Hematopoietic multipotent progenitor cell treated with erythropoietin and hydrocortisone succinate and interleukin-3 and kit ligand, for 8 days (in vitro differentiated cells): ENCODE data around the gene CABP4.

ENCODE experiments used
- DNase-seq: peaks from one replicate; pipeline ENCODE4 v3.0.0-alpha.2; 2015

CABP4 gene

GRCh38 chr11:67499808-67500483 lies 44.8 kb downstream of the CABP4 start:
- no peak for DNase-seq

- no peak for DNase-seq
Measured at GRCh38 chr11:67500484-67500821, 45.3 kb downstream of the CABP4 start.

GRCh38 chr11:67500831-67501715 lies 45.9 kb downstream of the CABP4 start:
- DNase-seq: no peak

GRCh38 chr11:67501854-67502253 lies 46.7 kb downstream of the CABP4 start:
- no peak for DNase-seq

- no peak for DNase-seq
Measured at GRCh38 chr11:67502328-67502979, 47.3 kb downstream of the CABP4 start.

GRCh38 chr11:67503119-67504004 lies 48.2 kb downstream of the CABP4 start:
- DNase-seq: no peak

GRCh38 chr11:67504005-67504949 lies 49.1 kb downstream of the CABP4 start:
- no peak for DNase-seq

GRCh38 chr11:67504950-67505581 lies 49.9 kb downstream of the CABP4 start, which contains the start of gene PITPNM1:
Gene PITPNM1 (minus strand): TSS chr11:67505363. CDS start chr11:67504180, 1,183 bp downstream.
- DNase-seq: peak; percentile 16

- DNase-seq: peak; percentile 95
Measured at GRCh38 chr11:67505605-67506396, 50.6 kb downstream of the CABP4 start.

GRCh38 chr11:67506426-67507051 lies 51.4 kb downstream of the CABP4 start:
- DNase-seq: no peak

- no peak for DNase-seq
Measured at GRCh38 chr11:67507242-67507863, 52.2 kb downstream of the CABP4 start.

- DNase-seq: peak; percentile 99
Measured at GRCh38 chr11:67507864-67508485, 52.8 kb downstream of the CABP4 start, which contains the start of gene CDK2AP2. Gene CDK2AP2 (minus strand): TSS chr11:67508162. CDS start chr11:67508082, 80 bp downstream.

GRCh38 chr11:67508486-67509121 lies 53.5 kb downstream of the CABP4 start:
- DNase-seq: peak; percentile 96

GRCh38 chr11:67510023-67510345 lies 54.8 kb downstream of the CABP4 start:
- no peak for DNase-seq
